ENCODE measurements around the gene MRPL45. TPM values are rescaled to one million over a fixed set of nuclear protein-coding genes. Genes with fewer than 3 reads are reported as not detected.

The MRPL45 gene
- total RNA-seq, 1 donor from 2014 or later, result 39.5 TPM

- intact Hi-C loops (cut with micrococcal nuclease), result no loop called here
- no peaks in the 10 kb centered on the region for H3K9me3 ChIP-seq (replicated peaks)
- no peak for TF ChIP-seq CTCF (IDR thresholded peaks at IDR 0.05; ENCODE audit: borderline replicate concordance)
Measured at GRCh38 chr17:38338053-38338452, 41.1 kb downstream of the MRPL45 start.

GRCh38 chr17:38338535-38338934 lies 41.6 kb downstream of the MRPL45 start:
- intact Hi-C loops (cut with micrococcal nuclease), result no loop called here

More at GRCh38 chr17:38338053-38338452, 41.1 kb downstream of the MRPL45 start:
- DNase-seq, result no peak
- H3K4me1 ChIP-seq, result peaks cover 9% of the 10 kb centered on the region
- H3K27me3 ChIP-seq (ENCODE audit: low read depth), result peaks cover 32% of the 10 kb centered on the region
- H3K27ac ChIP-seq (replicated peaks), result no peak overlapping the region
- H3K36me3 ChIP-seq, result no peaks in the 10 kb centered on the region
- H3K4me3 ChIP-seq, result no peak overlapping the region

GRCh38 chr17:38339891-38340290 lies 42.9 kb downstream of the MRPL45 start:
- H3K27ac ChIP-seq (replicated peaks), result no peak overlapping the region
- H3K4me1 ChIP-seq, result peaks cover 9% of the 10 kb centered on the region
- no peaks in the 10 kb centered on the region for H3K36me3 ChIP-seq
- no peak for TF ChIP-seq CTCF (IDR thresholded peaks at IDR 0.05; ENCODE audit: borderline replicate concordance)
- H3K4me3 ChIP-seq, result no peak overlapping the region
- intact Hi-C loops (cut with micrococcal nuclease), result no loop called here
- H3K9me3 ChIP-seq (replicated peaks), result no peaks in the 10 kb centered on the region
- DNase-seq, result no peak
- H3K27me3 ChIP-seq (ENCODE audit: low read depth), result peaks cover 26% of the 10 kb centered on the region

More at GRCh38 chr17:38338535-38338934, 41.6 kb downstream of the MRPL45 start:
- Histone ChIP-seq H3K27me3 (ENCODE audit: low read depth) (peaks cover 32% of the 10 kb centered on the region), H3K4me3 (no peak overlapping the region), H3K27ac (replicated peaks) (no peak overlapping the region), H3K36me3 (no peaks in the 10 kb centered on the region), H3K4me1 (peaks cover 9% of the 10 kb centered on the region), H3K9me3 (replicated peaks) (no peaks in the 10 kb centered on the region)
- TF ChIP-seq CTCF (IDR thresholded peaks at IDR 0.05; ENCODE audit: borderline replicate concordance), result no peak
- DNase-seq, result no peak

GRCh38 chr17:38341035-38341721 lies 44.2 kb downstream of the MRPL45 start:
- peak; percentile 71 for DNase-seq
- peaks cover 21% of the 10 kb centered on the region for H3K27me3 ChIP-seq (ENCODE audit: low read depth)
- H3K27ac ChIP-seq (replicated peaks), result no peak overlapping the region
- H3K9me3 ChIP-seq (replicated peaks), result no peaks in the 10 kb centered on the region
- intact Hi-C loops (cut with micrococcal nuclease), result no loop called here
- peaks cover 9% of the 10 kb centered on the region for H3K4me1 ChIP-seq
- H3K36me3 ChIP-seq, result no peaks in the 10 kb centered on the region
- no peak overlapping the region for H3K4me3 ChIP-seq
- no peak for TF ChIP-seq CTCF (IDR thresholded peaks at IDR 0.05; ENCODE audit: borderline replicate concordance)

GRCh38 chr17:38342886-38343607 lies 46.1 kb downstream of the MRPL45 start:
- Histone ChIP-seq H3K27ac (replicated peaks) (no peak overlapping the region), H3K4me3 (no peak overlapping the region), H3K4me1 (peaks cover 9% of the 10 kb centered on the region), H3K27me3 (ENCODE audit: low read depth) (peaks cover 15% of the 10 kb centered on the region), H3K9me3 (replicated peaks) (no peaks in the 10 kb centered on the region), H3K36me3 (no peaks in the 10 kb centered on the region)
- DNase-seq, result no peak
- TF ChIP-seq CTCF (IDR thresholded peaks at IDR 0.05; ENCODE audit: borderline replicate concordance), result no peak
- intact Hi-C loops (cut with micrococcal nuclease), result no loop called here

Measured in left ventricle myocardium inferior (tissue), 1 donor.